ENCODE results near the gene SLC9A8. TPM values are rescaled to one million over a fixed set of nuclear protein-coding genes. Genes with fewer than 3 reads are reported as not detected.

SLC9A8 gene
- total RNA-seq, 4 donors from 2014 or later: 4.8 to 8.1 (median 7.0) TPM

GRCh38 chr20:49890471-49891361 is 78.1 kb downstream of the SLC9A8 start:
- no peak for DNase-seq (ENCODE audit: low spot score in 2 of 2)
- WGBS, 2 donors: 67 to 68% methylated on average over 18 to 19 of the region's 21 CpGs
- TF ChIP-seq POLR2A (IDR thresholded peaks at IDR 0.05) (no peak), CTCF (IDR thresholded peaks at IDR 0.05) (no peak)
- no peak overlapping the region for H3K4me3 ChIP-seq (ENCODE audit: low read depth, poor library complexity, severe bottlenecking)
- intact Hi-C loops (cut with DNase I; ENCODE audit: low total_unique reads): no loop called here

GRCh38 chr20:49891476-49892110 is 79.0 kb downstream of the SLC9A8 start:
- WGBS, 2 donors: 89 to 92% methylated on average over 13 of the region's 13 CpGs
- intact Hi-C loops (cut with DNase I; ENCODE audit: low total_unique reads): no loop called here
- no peak for DNase-seq (ENCODE audit: low spot score in 2 of 2)
- TF ChIP-seq POLR2A (IDR thresholded peaks at IDR 0.05) (no peak), CTCF (IDR thresholded peaks at IDR 0.05) (no peak)
- no peak overlapping the region for H3K4me3 ChIP-seq (ENCODE audit: low read depth, poor library complexity, severe bottlenecking)

GRCh38 chr20:49892260-49892659 is 79.6 kb downstream of the SLC9A8 start:
- no peak for DNase-seq (ENCODE audit: low spot score in 2 of 2)
- WGBS, 2 donors: 77 to 85% methylated on average over 9 of the region's 9 CpGs
- H3K4me3 ChIP-seq (ENCODE audit: low read depth, poor library complexity, severe bottlenecking): no peak overlapping the region
- intact Hi-C loops (cut with DNase I; ENCODE audit: low total_unique reads): no loop called here
- TF ChIP-seq POLR2A (IDR thresholded peaks at IDR 0.05): no peak
- TF ChIP-seq CTCF (IDR thresholded peaks at IDR 0.05): no peak

- H3K4me3 ChIP-seq (ENCODE audit: low read depth, poor library complexity, severe bottlenecking): no peak overlapping the region
- no peak for TF ChIP-seq POLR2A (IDR thresholded peaks at IDR 0.05)
- no peak for TF ChIP-seq CTCF (IDR thresholded peaks at IDR 0.05)
- DNase-seq (ENCODE audit: low spot score in 2 of 2): no peak
- WGBS, 2 donors: 48 to 58% methylated on average over 11 of the region's 11 CpGs
- intact Hi-C loops (cut with DNase I; ENCODE audit: low total_unique reads): no loop called here
Measured at GRCh38 chr20:49892817-49893216, 80.2 kb downstream of the SLC9A8 start.

- TF ChIP-seq CTCF (IDR thresholded peaks at IDR 0.05): no peak
- no peak for TF ChIP-seq POLR2A (IDR thresholded peaks at IDR 0.05)
- WGBS, 2 donors: 71 to 72% methylated on average over 12 of the region's 12 CpGs
- intact Hi-C loops (cut with DNase I; ENCODE audit: low total_unique reads): no loop called here
- no peak for DNase-seq (ENCODE audit: low spot score in 2 of 2)
- no peak overlapping the region for H3K4me3 ChIP-seq (ENCODE audit: low read depth, poor library complexity, severe bottlenecking)
Measured at GRCh38 chr20:49893242-49894072, 80.8 kb downstream of the SLC9A8 start.
